Esophagus muscularis mucosa (tissue), 4 donors: ENCODE data around the gene LOC128125822.

ENCODE experiments used
- EP300 ChIP-seq: sonication (generic); formaldehyde crosslinking; IDR thresholded peaks from one replicate; pipeline ENCODE4 v1.6.1; 2017; ENCODE audit warnings: antibody characterized with exemption
- POLR2A ChIP-seq: fragments of 450-650 bp; IDR thresholded peaks from one replicate; pipeline ENCODE4 v1.6.1; 2017; ENCODE audit warnings: antibody characterized with exemption, moderate library complexity, mild to moderate bottlenecking, low read depth
- TF ChIP-seq, protein P1 (sequence below), 3 experiments: fragments of 200-600 bp in 2 of 3; fragments of 450-650 bp in 1 of 3; sonication (generic) in 2 of 3; IDR thresholded peaks; one replicate each; pipeline ENCODE4 v1.5.1; 2017 to 2019; ENCODE audit warnings: antibody characterized with exemption in 3 of 3, mild to moderate bottlenecking in 2 of 3, moderate library complexity in 1 of 3

DNA sequence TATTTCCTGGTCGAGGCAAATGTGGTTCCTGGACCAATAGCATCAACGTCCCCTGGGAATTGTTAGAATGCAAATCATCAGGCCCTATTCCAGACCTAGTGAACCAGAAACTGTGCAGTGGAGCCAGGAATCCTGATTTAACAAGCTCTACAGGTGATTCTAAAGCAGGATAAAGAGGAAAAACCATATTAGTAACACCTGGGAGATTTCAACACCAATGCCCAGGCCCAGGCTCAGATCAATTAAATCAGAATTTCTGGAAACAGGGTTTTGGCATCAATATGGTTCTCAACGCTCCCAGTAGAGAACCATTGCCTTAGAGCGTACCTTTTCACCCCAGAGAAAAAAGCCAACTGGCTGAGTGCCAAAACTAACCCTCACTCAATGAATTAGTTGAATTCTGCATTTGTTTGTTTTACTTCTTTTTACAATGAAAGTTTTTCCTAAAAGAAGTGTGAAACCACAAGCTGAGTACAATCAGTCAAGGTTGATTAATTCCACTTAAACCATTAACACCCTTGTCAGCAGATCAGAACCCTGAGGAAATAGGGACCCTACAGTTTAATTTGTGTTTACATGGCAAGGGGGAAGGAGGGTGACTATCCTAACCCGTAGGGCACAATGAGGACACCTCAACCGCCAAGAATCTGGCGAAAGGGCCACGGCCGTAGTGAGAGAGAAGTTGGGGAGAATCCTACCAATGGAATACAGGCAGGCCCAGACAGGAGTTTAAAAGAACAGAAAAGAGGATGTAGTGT is 34.9 kb upstream of the LOC128125822 start:
- TF ChIP-seq POLR2A = no peak
- TF ChIP-seq, protein P1, sequence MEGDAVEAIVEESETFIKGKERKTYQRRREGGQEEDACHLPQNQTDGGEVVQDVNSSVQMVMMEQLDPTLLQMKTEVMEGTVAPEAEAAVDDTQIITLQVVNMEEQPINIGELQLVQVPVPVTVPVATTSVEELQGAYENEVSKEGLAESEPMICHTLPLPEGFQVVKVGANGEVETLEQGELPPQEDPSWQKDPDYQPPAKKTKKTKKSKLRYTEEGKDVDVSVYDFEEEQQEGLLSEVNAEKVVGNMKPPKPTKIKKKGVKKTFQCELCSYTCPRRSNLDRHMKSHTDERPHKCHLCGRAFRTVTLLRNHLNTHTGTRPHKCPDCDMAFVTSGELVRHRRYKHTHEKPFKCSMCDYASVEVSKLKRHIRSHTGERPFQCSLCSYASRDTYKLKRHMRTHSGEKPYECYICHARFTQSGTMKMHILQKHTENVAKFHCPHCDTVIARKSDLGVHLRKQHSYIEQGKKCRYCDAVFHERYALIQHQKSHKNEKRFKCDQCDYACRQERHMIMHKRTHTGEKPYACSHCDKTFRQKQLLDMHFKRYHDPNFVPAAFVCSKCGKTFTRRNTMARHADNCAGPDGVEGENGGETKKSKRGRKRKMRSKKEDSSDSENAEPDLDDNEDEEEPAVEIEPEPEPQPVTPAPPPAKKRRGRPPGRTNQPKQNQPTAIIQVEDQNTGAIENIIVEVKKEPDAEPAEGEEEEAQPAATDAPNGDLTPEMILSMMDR (IDR thresholded peaks at IDR 0.05) = no peak
- no peak for TF ChIP-seq EP300
